ENCODE results near the gene COL5A1. TPM values are rescaled to one million over a fixed set of nuclear protein-coding genes. Genes with fewer than 3 reads are reported as not detected.
A peak's percentile ranks its signal among the peaks of the same experiment; 100 is the strongest.

COL5A1 gene
- total and polyA plus RNA-seq, 2 donors from 2014 or later, result 2.4 to 23.8 TPM

- intact Hi-C loops (cut with DNase I), result no loop called here
- DNase-seq, result peak in 2 of 5 donors; percentile 21 to 46
- TF ChIP-seq CTCF (IDR thresholded peaks at IDR 0.05; ENCODE audit: borderline replicate concordance, extremely low read depth, insufficient read depth), result no peak
- H3K9ac ChIP-seq (ENCODE audit: low read length in 3 of 3), result no peak overlapping the region
- no peaks in the 10 kb centered on the region for H3K36me3 ChIP-seq (ENCODE audit: control insufficient read depth in 2 of 3, insufficient read depth in 3 of 3, low read length in 3 of 3)
- no peaks in the 10 kb centered on the region for H3K9me3 ChIP-seq (ENCODE audit: control insufficient read depth in 2 of 3, insufficient read depth in 1 of 3, low read length in 3 of 3)
- no peak overlapping the region for H3K27ac ChIP-seq (ENCODE audit: low read depth in 2 of 2, low read length in 2 of 2)
- H3K4me1 ChIP-seq (ENCODE audit: control insufficient read depth in 2 of 3, insufficient read depth in 2 of 3, low read depth in 1 of 3, low read length in 3 of 3), result no peaks in the 10 kb centered on the region
- H3K4me3 ChIP-seq (ENCODE audit: low read length in 3 of 3), result no peak overlapping the region
- no peaks in the 10 kb centered on the region for H3K27me3 ChIP-seq (ENCODE audit: control insufficient read depth, insufficient read depth, low read length)
- no peak for FAIRE-seq
Measured at GRCh38 chr9:134625361-134626068, 16.1 kb upstream of the COL5A1 start.

- Histone ChIP-seq H3K9me3 (ENCODE audit: control insufficient read depth in 2 of 3, insufficient read depth in 1 of 3, low read length in 3 of 3) (no peaks in the 10 kb centered on the region), H3K9ac (ENCODE audit: low read length in 3 of 3) (no peak overlapping the region), H3K27me3 (ENCODE audit: control insufficient read depth, insufficient read depth, low read length) (no peaks in the 10 kb centered on the region), H3K4me3 (ENCODE audit: low read length in 3 of 3) (no peak overlapping the region), H3K36me3 (ENCODE audit: control insufficient read depth in 2 of 3, insufficient read depth in 3 of 3, low read length in 3 of 3) (no peaks in the 10 kb centered on the region), H3K4me1 (ENCODE audit: control insufficient read depth in 2 of 3, insufficient read depth in 2 of 3, low read depth in 1 of 3, low read length in 3 of 3) (no peaks in the 10 kb centered on the region), H3K27ac (ENCODE audit: low read depth in 2 of 2, low read length in 2 of 2) (no peak overlapping the region)
- DNase-seq, result peak in 1 of 5 donors; percentile 21
- FAIRE-seq, result no peak
- intact Hi-C loops (cut with DNase I), result no loop called here
- TF ChIP-seq CTCF (IDR thresholded peaks at IDR 0.05; ENCODE audit: borderline replicate concordance, extremely low read depth, insufficient read depth), result no peak
Measured at GRCh38 chr9:134626069-134626423, 15.6 kb upstream of the COL5A1 start.

- H3K9me3 ChIP-seq (ENCODE audit: control insufficient read depth in 2 of 3, insufficient read depth in 1 of 3, low read length in 3 of 3), result no peaks in the 10 kb centered on the region
- TF ChIP-seq CTCF (IDR thresholded peaks at IDR 0.05; ENCODE audit: borderline replicate concordance, extremely low read depth, insufficient read depth), result no peak
- H3K9ac ChIP-seq (ENCODE audit: low read length in 3 of 3), result no peak overlapping the region
- H3K27me3 ChIP-seq (ENCODE audit: control insufficient read depth, insufficient read depth, low read length), result no peaks in the 10 kb centered on the region
- H3K4me3 ChIP-seq (ENCODE audit: low read length in 3 of 3), result no peak overlapping the region
- FAIRE-seq (no peak), DNase-seq (peak in 2 of 5 donors; percentile 39 to 58)
- no peaks in the 10 kb centered on the region for H3K36me3 ChIP-seq (ENCODE audit: control insufficient read depth in 2 of 3, insufficient read depth in 3 of 3, low read length in 3 of 3)
- H3K4me1 ChIP-seq (ENCODE audit: control insufficient read depth in 2 of 3, insufficient read depth in 2 of 3, low read depth in 1 of 3, low read length in 3 of 3), result no peaks in the 10 kb centered on the region
- intact Hi-C loops (cut with DNase I), result no loop called here
- H3K27ac ChIP-seq (ENCODE audit: low read depth in 2 of 2, low read length in 2 of 2), result no peak overlapping the region
Measured at GRCh38 chr9:134626571-134627416, 14.8 kb upstream of the COL5A1 start.
